GM06990 (cell line): ENCODE results near the gene FAM131A.

Source experiments
- DNase-seq: peaks from one replicate; pipeline ENCODE4 v3.0.0-alpha.2; 2011; ENCODE audit not compliant: insufficient read length; ENCODE audit errors: extremely low read depth
- H3K27me3 ChIP-seq: replicated peaks from 2 replicates; pipeline ENCODE4 v1.6.0; 2011; ENCODE audit warnings: low read length; ENCODE audit not compliant: control insufficient read depth, insufficient read depth
- H3K36me3 ChIP-seq: 2 replicates; pipeline ENCODE4 v1.5.1; 2011; ENCODE audit warnings: low read length; ENCODE audit not compliant: control insufficient read depth, insufficient read depth
- H3K4me3 ChIP-seq: replicated peaks from 2 replicates; pipeline ENCODE4 v1.5.1; 2011; ENCODE audit warnings: low read depth, mild to moderate bottlenecking, control low read depth, low read length
- TF ChIP-seq, protein P1 (sequence below): IDR thresholded peaks from 2 replicates; pipeline ENCODE4 v1.5.1; 2011; ENCODE audit warnings: low read length, control low read depth, mild to moderate bottlenecking, inconsistent platforms; ENCODE audit not compliant: insufficient read depth, poor library complexity, severe bottlenecking

FAM131A gene

DNA sequence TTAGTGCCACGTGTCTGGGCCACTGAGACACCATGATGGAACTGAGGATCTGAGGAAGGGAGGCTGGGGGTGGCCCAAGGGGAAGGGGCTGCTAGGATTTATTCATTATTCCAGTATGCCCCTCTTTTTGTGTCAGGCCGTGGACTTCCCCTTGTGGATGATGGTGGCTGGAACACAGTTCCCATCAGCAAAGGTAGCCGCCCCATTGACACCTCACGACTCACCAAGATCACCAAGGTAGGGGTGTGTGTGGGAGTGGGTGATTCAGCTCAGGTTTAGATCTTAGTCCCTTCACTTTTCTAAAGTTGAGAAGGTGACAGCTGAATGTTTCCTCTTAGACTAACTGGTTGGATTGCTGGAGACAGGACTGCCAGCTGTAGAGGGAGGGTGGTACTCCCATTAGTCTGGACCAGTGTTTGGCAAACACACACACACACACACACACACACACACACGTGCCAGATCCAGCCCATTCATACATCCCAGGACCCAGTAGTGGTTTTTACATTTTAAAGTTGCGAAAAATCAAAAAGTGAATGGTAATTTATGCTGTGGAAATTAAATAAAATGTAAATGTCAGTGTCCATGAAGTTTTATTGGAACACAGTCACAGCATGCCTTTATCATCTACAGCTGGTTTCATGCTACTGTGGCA is 11.6 kb upstream of the FAM131A start:
- Histone ChIP-seq H3K4me3 (no peak overlapping the region), H3K36me3 (peaks cover 65% of the 10 kb centered on the region), H3K27me3 (no peaks in the 10 kb centered on the region)
- TF ChIP-seq, protein P1, sequence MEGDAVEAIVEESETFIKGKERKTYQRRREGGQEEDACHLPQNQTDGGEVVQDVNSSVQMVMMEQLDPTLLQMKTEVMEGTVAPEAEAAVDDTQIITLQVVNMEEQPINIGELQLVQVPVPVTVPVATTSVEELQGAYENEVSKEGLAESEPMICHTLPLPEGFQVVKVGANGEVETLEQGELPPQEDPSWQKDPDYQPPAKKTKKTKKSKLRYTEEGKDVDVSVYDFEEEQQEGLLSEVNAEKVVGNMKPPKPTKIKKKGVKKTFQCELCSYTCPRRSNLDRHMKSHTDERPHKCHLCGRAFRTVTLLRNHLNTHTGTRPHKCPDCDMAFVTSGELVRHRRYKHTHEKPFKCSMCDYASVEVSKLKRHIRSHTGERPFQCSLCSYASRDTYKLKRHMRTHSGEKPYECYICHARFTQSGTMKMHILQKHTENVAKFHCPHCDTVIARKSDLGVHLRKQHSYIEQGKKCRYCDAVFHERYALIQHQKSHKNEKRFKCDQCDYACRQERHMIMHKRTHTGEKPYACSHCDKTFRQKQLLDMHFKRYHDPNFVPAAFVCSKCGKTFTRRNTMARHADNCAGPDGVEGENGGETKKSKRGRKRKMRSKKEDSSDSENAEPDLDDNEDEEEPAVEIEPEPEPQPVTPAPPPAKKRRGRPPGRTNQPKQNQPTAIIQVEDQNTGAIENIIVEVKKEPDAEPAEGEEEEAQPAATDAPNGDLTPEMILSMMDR = no peak
- no peak for DNase-seq

DNA sequence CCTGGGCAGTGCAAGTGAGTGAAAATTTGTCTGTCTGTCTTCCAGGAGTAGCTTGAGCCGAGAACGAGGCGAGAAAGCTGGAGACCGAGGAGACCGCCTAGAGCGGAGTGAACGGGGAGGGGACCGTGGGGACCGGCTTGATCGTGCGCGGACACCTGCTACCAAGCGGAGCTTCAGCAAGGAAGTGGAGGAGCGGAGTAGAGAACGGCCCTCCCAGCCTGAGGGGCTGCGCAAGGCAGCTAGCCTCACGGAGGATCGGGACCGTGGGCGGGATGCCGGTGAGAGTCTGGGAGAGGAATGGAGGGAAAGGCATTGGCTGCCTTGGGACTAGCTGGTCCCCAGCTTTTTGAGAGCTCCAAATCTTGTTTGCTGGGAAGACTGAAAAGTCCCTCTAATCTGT is 10.2 kb upstream of the FAM131A start:
- no peak overlapping the region for H3K4me3 ChIP-seq
- TF ChIP-seq, protein P1 = no peak
- DNase-seq = no peak
- H3K36me3 ChIP-seq = peaks cover 65% of the 10 kb centered on the region
- H3K27me3 ChIP-seq = no peaks in the 10 kb centered on the region

DNA sequence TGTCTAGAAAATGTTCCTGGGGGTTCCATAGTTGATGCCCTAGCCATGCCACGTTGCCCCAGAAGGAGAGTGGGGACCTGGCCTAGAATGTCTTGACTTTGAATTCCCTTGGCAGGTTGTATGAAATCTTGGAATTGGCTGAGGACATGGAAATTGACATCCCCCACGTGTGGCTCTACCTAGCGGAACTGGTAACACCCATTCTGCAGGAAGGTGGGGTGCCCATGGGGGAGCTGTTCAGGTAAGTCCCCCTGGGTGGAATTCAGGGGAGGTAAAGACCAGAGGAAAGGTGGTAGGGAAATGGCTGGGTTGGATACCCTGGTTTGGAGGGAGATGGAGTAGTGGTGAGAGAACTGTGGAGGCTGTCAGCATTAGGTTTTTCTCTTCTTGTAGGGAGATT is 8.9 kb upstream of the FAM131A start:
- TF ChIP-seq, protein P1 = no peak
- no peak for DNase-seq
- no peak overlapping the region for H3K4me3 ChIP-seq
- H3K27me3 ChIP-seq = no peaks in the 10 kb centered on the region
- peaks cover 59% of the 10 kb centered on the region for H3K36me3 ChIP-seq

DNA sequence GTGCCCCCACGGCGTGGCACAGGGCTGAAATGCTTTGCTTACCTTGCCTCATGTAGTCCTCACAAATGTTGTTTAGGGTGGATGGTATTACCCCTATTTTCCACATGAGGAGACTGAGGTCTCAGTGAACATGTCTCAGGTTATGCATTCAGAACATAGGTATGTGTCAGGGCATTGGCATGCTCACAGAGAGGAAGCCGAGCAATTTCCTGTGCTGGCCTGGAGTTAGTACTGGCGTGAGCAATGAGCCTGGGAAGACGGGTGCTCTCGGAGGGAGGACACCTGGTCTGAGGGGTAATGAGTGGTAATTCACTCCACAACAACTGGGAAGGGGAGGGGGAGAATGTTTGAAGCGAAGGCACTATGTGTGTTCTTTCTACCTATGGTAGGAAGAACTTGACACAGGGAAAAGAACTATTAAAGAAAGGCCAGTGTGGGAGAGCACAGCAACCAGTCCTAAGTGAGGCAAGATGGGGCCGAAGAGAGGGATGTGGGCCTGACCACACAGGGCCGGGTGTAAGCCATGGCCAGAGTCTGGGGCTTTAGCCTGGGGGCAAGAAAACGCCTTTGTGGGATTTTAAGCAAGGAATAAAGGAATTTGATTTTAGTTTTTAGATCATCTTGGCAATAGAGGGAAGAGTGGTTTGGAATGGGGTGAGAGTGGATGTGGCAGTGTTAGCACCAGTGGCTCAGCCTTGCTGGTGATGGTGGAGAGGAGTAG is 4.9 kb upstream of the FAM131A start:
- no peak for DNase-seq
- TF ChIP-seq, protein P1 = no peak
- Histone ChIP-seq H3K4me3 (no peak overlapping the region), H3K27me3 (no peaks in the 10 kb centered on the region), H3K36me3 (peaks cover 36% of the 10 kb centered on the region)

DNA sequence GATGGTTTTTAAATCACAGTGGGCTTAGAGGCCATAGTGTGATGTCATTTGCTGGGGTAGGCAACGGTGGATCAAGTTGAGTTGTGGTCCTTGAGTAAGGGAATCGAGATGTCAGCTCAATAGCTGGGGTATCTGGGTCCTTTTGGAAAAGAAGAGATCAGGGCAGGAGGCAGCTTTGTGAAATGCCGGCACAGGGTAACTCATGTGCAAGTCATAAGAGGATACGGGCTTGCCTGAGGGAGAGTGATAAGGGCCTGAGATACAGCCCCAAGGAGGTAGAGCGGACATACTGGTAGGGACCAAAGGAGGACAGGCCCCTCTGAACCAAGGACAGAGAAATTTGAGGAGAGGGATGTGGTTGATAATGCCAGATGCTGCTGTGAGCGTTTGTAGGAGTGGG is 4.2 kb upstream of the FAM131A start:
- Histone ChIP-seq H3K27me3 (no peaks in the 10 kb centered on the region), H3K36me3 (peaks cover 32% of the 10 kb centered on the region), H3K4me3 (no peak overlapping the region)
- DNase-seq = no peak
- TF ChIP-seq, protein P1 = no peak

DNA sequence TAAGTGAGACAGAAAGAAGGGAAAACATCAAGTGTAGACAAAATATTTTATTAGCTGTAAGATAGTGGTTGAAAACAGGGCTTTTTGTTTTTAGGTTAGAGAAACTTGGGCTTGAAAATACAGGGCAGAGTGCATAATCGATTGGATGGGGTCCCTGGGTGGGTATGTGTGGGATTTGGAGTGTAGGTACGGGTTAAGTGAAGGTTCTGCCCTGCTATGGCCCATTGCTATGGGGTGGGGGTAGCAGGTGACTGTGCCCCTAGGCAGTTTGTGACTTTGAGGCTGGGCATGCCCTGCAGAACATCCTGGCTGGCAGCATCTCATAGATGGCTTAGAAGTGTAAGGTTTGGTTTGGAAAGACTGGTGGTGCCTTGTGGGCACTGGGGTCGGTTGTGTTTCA is 3.7 kb upstream of the FAM131A start:
- DNase-seq = no peak
- Histone ChIP-seq H3K27me3 (no peaks in the 10 kb centered on the region), H3K36me3 (peaks cover 29% of the 10 kb centered on the region), H3K4me3 (no peak overlapping the region)
- TF ChIP-seq, protein P1 = no peak
